Measurements from ENCODE around the gene ANAPC7.
A peak's percentile ranks its signal among the peaks of the same experiment; 100 is the strongest.
"Not testable (repeated sequence)": the region's sequence is repeated elsewhere in the genome, so short reads cannot be mapped to it uniquely, and the experiment has no call there.

The ANAPC7 gene

GRCh38 chr12:110403146-110403975 lies at the start of gene ANAPC7:
TSS of gene ANAPC7 (minus strand) at chr12:110403708. CDS start at chr12:110403627, 81 bp downstream.
- DNase-seq (ENCODE audit: low spot score) = peak; percentile 92

- no peak for DNase-seq (ENCODE audit: low spot score)
These were observed 47.8 kb upstream of the ANAPC7 start for GRCh38 chr12:110451263-110451662.

- peak; percentile 96 for DNase-seq (ENCODE audit: low spot score)
These were observed 46.4 kb upstream of the ANAPC7 start, which contains the start of gene ARPC3 for GRCh38 chr12:110449799-110450497. TSS of gene ARPC3 (minus strand) at chr12:110450337. CDS start at chr12:110450260, 77 bp downstream.

GRCh38 chr12:110444455-110444854 lies 40.9 kb upstream of the ANAPC7 start:
- DNase-seq (ENCODE audit: low spot score) = no peak

- DNase-seq (ENCODE audit: low spot score) = no peak
These were observed 32.7 kb upstream of the ANAPC7 start for GRCh38 chr12:110436231-110436630.

GRCh38 chr12:110431957-110432587 lies 28.6 kb upstream of the ANAPC7 start:
- DNase-seq (ENCODE audit: low spot score) = peak; percentile 35

- not testable (repeated sequence) for DNase-seq (ENCODE audit: low spot score)
These were observed 26.2 kb upstream of the ANAPC7 start for GRCh38 chr12:110429676-110430075.

GRCh38 chr12:110426406-110426805 lies 22.9 kb upstream of the ANAPC7 start:
- DNase-seq (ENCODE audit: low spot score) = no peak

- no peak for DNase-seq (ENCODE audit: low spot score)
These were observed 20.7 kb upstream of the ANAPC7 start for GRCh38 chr12:110424237-110424636.

GRCh38 chr12:110421701-110422100 lies 18.2 kb upstream of the ANAPC7 start:
- DNase-seq (ENCODE audit: low spot score) = no peak

- no peak for DNase-seq (ENCODE audit: low spot score)
These were observed 17.7 kb upstream of the ANAPC7 start for GRCh38 chr12:110421159-110421661.

GRCh38 chr12:110420644-110421043 lies 17.1 kb upstream of the ANAPC7 start:
- DNase-seq (ENCODE audit: low spot score) = not testable (repeated sequence)

GRCh38 chr12:110417113-110417512 lies 13.6 kb upstream of the ANAPC7 start:
- not testable (repeated sequence) for DNase-seq (ENCODE audit: low spot score)

GRCh38 chr12:110410086-110410485 lies 6.6 kb upstream of the ANAPC7 start:
- DNase-seq (ENCODE audit: low spot score) = not testable (repeated sequence)

- DNase-seq (ENCODE audit: low spot score) = not testable (repeated sequence)
These were observed 1.7 kb upstream of the ANAPC7 start for GRCh38 chr12:110405126-110405662.

GRCh38 chr12:110403976-110404682 lies 621 bp upstream of the ANAPC7 start:
- peak; percentile 78 for DNase-seq (ENCODE audit: low spot score)

- DNase-seq (ENCODE audit: low spot score) = peak; percentile 43
These were observed 20.8 kb downstream of the ANAPC7 start for GRCh38 chr12:110382683-110383082.

- no peak for DNase-seq (ENCODE audit: low spot score)
These were observed 23.9 kb downstream of the ANAPC7 start for GRCh38 chr12:110379631-110380030.

GRCh38 chr12:110379197-110379596 lies 24.3 kb downstream of the ANAPC7 start:
- DNase-seq (ENCODE audit: low spot score) = no peak

GRCh38 chr12:110378131-110378790 lies 25.2 kb downstream of the ANAPC7 start:
- not testable (repeated sequence) for DNase-seq (ENCODE audit: low spot score)

All from activated CD4-positive, alpha-beta T cell treated with anti-CD3 and anti-CD28 coated beads, Interleukin-2, Interleukin-4, amounts not matched to agents 100 ng/mL and 50 ng/mL, durations not matched to agents 16 hours and 8 hours (primary cell).